Uterus (tissue), 4 donors: ENCODE results near the gene GNG4. TPM values are rescaled to one million over a fixed set of nuclear protein-coding genes. Genes with fewer than 3 reads are reported as not detected.
"Not testable (repeated sequence)": the region's sequence is repeated elsewhere in the genome, so short reads cannot be mapped to it uniquely, and the experiment has no call there.

ENCODE experiments used
- DNase-seq, 2 donors: peaks; one replicate each; pipeline ENCODE4 v3.0.0-alpha.2; 2019 to 2020
- H3K27ac ChIP-seq, 2 donors: fragments of 200-600 bp; sonication (generic); 1 replicate in 1 of 2; 2 replicates in 1 of 2; pipeline ENCODE4 v1.5.1; 2016 to 2018
- H3K27me3 ChIP-seq, 2 donors: fragments of 200-600 bp; sonication (generic); one replicate each; pipeline ENCODE4 v1.5.1; 2018 to 2019; ENCODE audit warnings: control low read depth in 1 of 2
- H3K36me3 ChIP-seq, 2 donors: fragments of 200-600 bp; sonication (generic); one replicate each; pipeline ENCODE4 v1.5.1; 2019; ENCODE audit warnings: control low read depth in 1 of 2
- H3K4me1 ChIP-seq, 2 donors: fragments of 200-600 bp; sonication (generic); one replicate each; pipeline ENCODE4 v1.5.1; 2018 to 2019; ENCODE audit warnings: control low read depth in 1 of 2
- H3K4me3 ChIP-seq, 2 donors: fragments of 200-600 bp; sonication (generic); 1 replicate in 1 of 2; 2 replicates in 1 of 2; pipeline ENCODE4 v1.5.1; 2018 to 2019; ENCODE audit warnings: mild to moderate bottlenecking in 1 of 2
- H3K9me3 ChIP-seq, 2 donors: fragments of 200-600 bp; sonication (generic); one replicate each; pipeline ENCODE4 v1.5.1; 2019; ENCODE audit warnings: control low read depth in 1 of 2
- CTCF ChIP-seq, 4 experiments: fragments of 200-600 bp in 2 of 4; fragments of 450-650 bp in 2 of 4; sonication (generic) in 2 of 4; IDR thresholded peaks; one replicate each; pipeline ENCODE4 v1.5.1; 2016 to 2019; ENCODE audit warnings: antibody characterized with exemption in 4 of 4, mild to moderate bottlenecking in 2 of 4, moderate library complexity in 1 of 4
- POLR2A ChIP-seq, 2 donors: fragments of 450-650 bp; IDR thresholded peaks; one replicate each; pipeline ENCODE4 v1.6.1; 2016; ENCODE audit warnings: antibody characterized with exemption in 2 of 2, mild to moderate bottlenecking in 1 of 2, moderate library complexity in 1 of 2
- intact Hi-C: fragments of 100-400 bp; cut with DNase I; formaldehyde crosslinking; loops from one replicate; pipeline ENCODE4 v1.15.1; 2023; ENCODE audit warnings: low total_unique reads
- total RNA-seq, 4 donors: library from RNA; depleted of rRNA in 3 of 4; stranded (reverse); fragments of >200 nt in 3 of 4; gene quantifications; one replicate each; pipeline versions ENCODE4 v1.1.0 to v1.2.4, GENCODE V29; 2014 to 2023
- donor health status: DM: yes; HTN: yes; CAD: no.

The GNG4 gene
- total RNA-seq, 4 donors from 2014 or later = 0.51 to 8.2 (median 2.3) TPM

GRCh38 chr1:235607284-235607683 is 42.3 kb downstream of the GNG4 start:
- no peak overlapping the region for H3K27ac ChIP-seq
- no peak for TF ChIP-seq CTCF (IDR thresholded peaks at IDR 0.05)
- no peak for TF ChIP-seq POLR2A (IDR thresholded peaks at IDR 0.05)

GRCh38 chr1:235601104-235601503 is 48.5 kb downstream of the GNG4 start:
- H3K27ac ChIP-seq = no peak overlapping the region
- TF ChIP-seq POLR2A (IDR thresholded peaks at IDR 0.05) = no peak
- no peak for TF ChIP-seq CTCF (IDR thresholded peaks at IDR 0.05)
- no peak overlapping the region for H3K4me3 ChIP-seq
- no peaks in the 10 kb centered on the region for H3K27me3 ChIP-seq
- no peak for DNase-seq
- intact Hi-C loops = no loop called here
- no peaks in the 10 kb centered on the region for H3K9me3 ChIP-seq
- H3K4me1 ChIP-seq = no peaks in the 10 kb centered on the region
- no peaks in the 10 kb centered on the region for H3K36me3 ChIP-seq

More at GRCh38 chr1:235607284-235607683, 42.3 kb downstream of the GNG4 start:
- no peaks in the 10 kb centered on the region for H3K9me3 ChIP-seq
- DNase-seq = no peak
- no peaks in the 10 kb centered on the region for H3K4me1 ChIP-seq
- H3K27me3 ChIP-seq = no peaks in the 10 kb centered on the region
- no peak overlapping the region for H3K4me3 ChIP-seq
- no peaks in the 10 kb centered on the region for H3K36me3 ChIP-seq
- intact Hi-C loops = no loop called here

- H3K36me3 ChIP-seq = no peaks in the 10 kb centered on the region
- no peaks in the 10 kb centered on the region for H3K27me3 ChIP-seq
- no peaks in the 10 kb centered on the region for H3K4me1 ChIP-seq
- TF ChIP-seq CTCF (IDR thresholded peaks at IDR 0.05) (no peak), POLR2A (IDR thresholded peaks at IDR 0.05) (no peak)
- no peak overlapping the region for H3K4me3 ChIP-seq
- no peak for DNase-seq
- no peaks in the 10 kb centered on the region for H3K9me3 ChIP-seq
- no peak overlapping the region for H3K27ac ChIP-seq
- intact Hi-C loops = no loop called here
Observed at GRCh38 chr1:235599536-235599935, 50.0 kb downstream of the GNG4 start.

- Histone ChIP-seq H3K9me3 (no peaks in the 10 kb centered on the region), H3K36me3 (no peaks in the 10 kb centered on the region), H3K27me3 (no peaks in the 10 kb centered on the region), H3K27ac (no peak overlapping the region), H3K4me3 (no peak overlapping the region), H3K4me1 (no peaks in the 10 kb centered on the region)
- DNase-seq = no peak
- TF ChIP-seq CTCF (IDR thresholded peaks at IDR 0.05) (no peak), POLR2A (IDR thresholded peaks at IDR 0.05) (no peak)
- intact Hi-C loops = no loop called here
Observed at GRCh38 chr1:235597867-235598553, 51.6 kb downstream of the GNG4 start.

GRCh38 chr1:235595079-235595478 is 54.5 kb downstream of the GNG4 start:
- Histone ChIP-seq H3K4me3 (no peak overlapping the region), H3K27me3 (no peaks in the 10 kb centered on the region), H3K4me1 (no peaks in the 10 kb centered on the region), H3K36me3 (no peaks in the 10 kb centered on the region), H3K9me3 (no peaks in the 10 kb centered on the region), H3K27ac (no peak overlapping the region)
- DNase-seq = no peak
- no peak for TF ChIP-seq POLR2A (IDR thresholded peaks at IDR 0.05)
- TF ChIP-seq CTCF (IDR thresholded peaks at IDR 0.05) = no peak
- intact Hi-C loops = no loop called here

- intact Hi-C loops, H3K4me1 ChIP-seq, H3K4me3 ChIP-seq, H3K36me3 ChIP-seq, H3K9me3 ChIP-seq, H3K27me3 ChIP-seq, H3K27ac ChIP-seq, DNase-seq: not testable (repeated sequence)
Observed at GRCh38 chr1:235594281-235594895, 55.2 kb downstream of the GNG4 start.
